SHP77 treated with DMSO at 0.1 percent for 48 hours (cell line): ENCODE measurements around the gene PRDM2.

ENCODE experiments used
- DNase-seq: peaks from one replicate; lab custom pipeline; 2025; lab: John Stamatoyannopoulos, UW

The PRDM2 gene

DNA sequence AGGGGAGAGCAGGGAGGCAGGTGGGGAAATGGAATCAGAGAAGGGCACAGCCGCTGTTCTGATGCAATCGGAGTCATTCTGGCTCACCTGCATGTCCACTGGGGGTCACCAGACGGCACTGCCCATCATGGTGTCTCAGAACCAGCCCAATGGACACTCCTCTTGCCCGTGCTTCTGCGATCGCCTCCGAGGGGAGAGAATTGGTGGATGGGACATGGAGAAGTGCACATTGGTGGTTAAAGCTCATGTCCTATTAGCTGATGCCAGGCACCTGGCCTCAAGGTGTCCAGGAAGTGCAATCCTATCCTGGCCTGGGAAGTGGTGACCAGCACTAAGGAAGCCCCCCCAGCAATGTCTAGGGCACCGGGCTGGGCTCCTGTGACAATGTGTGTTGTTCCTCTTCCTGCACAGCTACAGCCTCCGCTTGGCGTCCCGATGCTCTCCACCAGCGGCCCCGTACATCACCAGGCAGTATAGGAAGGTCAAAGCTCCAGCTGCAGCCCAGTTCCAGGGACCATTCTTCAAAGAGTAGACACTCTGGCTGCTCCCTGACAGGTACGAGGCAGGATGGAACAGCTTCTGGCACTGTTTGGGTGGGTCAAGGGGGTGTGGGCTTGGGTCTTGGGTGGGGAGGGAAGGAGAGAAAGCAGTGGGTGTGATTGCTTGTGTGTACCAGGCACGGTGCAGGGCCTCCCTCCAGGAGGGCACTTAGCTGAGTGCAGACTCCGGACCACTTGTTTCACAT is 116.2 kb downstream of the PRDM2 start:
- DNase-seq: no peak

DNA sequence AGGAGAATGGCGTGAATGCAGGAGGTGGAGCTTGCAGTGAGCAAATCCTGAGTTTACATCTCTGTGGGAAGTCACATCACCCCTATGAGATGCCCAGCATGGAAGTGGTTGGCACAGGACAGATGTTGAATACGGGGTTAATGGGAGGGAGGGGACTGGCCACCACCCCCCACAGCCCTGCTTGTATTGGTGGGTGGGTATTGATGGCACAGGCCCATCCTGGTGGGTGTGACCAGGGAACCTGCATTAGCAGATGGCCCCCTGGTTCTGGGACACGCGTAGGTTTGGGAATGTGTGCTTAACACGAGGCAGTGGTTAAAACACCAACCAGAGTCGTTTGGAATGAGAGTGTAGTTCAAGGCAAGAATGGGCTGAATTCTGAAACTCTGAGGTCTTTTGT is 117.9 kb downstream of the PRDM2 start:
- DNase-seq: no peak

DNA sequence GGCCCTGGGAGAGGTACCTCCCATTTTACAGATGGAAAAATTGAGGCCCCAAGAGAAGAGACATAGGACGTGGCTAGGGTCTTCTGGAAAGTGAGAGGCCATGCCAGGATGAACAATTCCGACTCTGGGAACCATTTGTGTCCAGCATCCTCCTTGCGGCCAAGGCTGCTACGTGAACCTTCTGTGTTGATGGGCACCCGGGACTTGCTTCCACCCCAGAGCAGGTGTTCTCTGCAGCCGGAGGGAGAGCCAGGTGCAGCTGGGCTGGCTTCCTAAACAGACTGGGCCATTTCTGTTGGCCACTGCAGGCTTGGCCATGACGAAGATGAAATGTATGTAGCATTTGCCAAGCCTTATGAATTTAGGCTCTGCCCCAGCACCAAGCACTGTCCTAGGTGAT is 118.9 kb downstream of the PRDM2 start:
- no peak for DNase-seq

DNA sequence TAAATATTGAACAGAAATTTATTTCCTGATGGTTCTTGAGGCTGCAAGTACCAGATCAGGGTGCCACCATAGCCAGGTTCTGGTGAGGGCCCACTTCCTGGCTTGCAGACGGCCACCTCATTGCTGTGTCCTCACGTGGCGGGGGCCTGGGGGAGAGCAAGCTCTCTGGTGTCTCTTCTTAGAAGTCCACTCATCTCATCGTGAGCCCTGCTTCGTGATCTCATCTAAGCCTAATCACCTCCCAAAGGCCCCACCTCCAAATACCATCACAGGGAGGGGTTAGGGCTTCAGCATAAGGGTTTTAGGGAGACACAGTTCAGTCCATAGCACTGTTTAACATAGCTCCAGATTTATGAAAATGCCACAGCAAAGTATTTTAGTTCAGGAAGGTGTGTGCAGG is 119.7 kb downstream of the PRDM2 start:
- no peak for DNase-seq

DNA sequence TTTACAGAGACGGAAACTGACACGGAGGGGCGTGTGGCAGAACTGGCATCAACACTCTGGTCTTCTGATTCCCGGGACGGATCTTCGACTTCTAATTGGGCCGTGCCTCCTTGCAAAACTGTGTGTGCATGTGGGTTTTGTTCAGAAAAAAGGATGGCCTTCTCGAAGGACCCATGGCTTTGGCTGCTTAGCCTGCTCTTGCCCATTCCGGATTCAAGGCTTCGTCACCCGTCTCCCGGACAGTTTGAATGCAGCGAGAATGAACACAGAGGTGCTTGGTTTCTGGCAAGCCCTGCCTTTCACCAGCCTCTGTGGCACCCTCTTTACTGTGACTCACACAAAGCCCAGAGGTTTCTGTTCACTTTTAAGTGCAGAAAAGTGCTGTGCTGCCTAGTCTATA is 120.1 kb downstream of the PRDM2 start:
- no peak for DNase-seq

DNA sequence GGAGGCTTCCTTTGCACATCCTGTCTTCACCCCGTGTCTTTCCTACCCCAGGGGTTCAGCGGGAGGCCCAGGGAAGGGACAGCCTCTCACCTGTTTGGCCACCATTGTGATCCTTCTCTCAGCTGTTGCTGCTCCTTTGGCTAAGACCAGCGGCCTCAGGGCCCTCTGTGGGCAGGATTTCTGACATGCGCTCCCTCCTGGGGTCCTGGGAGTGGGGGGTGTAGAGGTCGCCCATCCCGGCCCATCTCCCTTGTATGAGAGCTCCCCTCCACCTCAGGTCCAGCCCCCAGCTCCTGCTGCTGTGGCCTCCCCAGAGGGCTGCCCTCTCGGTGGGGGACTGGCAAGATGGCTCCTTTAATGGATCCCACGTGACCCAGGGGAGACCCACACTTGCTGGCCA is 120.5 kb downstream of the PRDM2 start:
- DNase-seq: no peak

DNA sequence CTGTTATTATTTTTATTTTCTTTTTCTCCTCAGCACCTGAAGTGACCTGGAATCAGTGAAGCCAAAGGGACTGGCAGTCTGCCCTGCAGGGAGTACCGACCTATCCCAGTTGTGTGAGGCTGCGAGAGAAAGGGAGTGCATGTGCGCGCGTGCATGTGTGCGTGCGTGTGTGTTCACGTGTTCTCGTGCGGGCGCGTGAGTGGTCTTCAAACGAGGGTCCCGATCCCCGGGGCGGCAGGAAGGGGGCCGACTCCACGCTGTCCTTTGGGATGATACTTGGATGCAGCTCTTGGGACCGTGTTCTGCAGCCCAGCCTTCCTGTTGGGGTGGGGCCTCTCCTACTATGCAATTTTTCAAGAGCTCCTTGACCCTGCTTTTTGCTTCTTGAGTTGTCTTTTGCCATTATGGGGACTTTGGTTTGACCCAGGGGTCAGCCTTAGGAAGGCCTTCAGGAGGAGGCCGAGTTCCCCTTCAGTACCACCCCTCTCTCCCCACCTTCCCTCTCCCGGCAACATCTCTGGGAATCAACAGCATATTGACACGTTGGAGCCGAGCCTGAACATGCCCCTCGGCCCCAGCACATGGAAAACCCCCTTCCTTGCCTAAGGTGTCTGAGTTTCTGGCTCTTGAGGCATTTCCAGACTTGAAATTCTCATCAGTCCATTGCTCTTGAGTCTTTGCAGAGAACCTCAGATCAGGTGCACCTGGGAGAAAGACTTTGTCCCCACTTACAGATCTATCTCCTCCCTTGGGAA is 123.3 kb downstream of the PRDM2 start:
- no peak for DNase-seq

DNA sequence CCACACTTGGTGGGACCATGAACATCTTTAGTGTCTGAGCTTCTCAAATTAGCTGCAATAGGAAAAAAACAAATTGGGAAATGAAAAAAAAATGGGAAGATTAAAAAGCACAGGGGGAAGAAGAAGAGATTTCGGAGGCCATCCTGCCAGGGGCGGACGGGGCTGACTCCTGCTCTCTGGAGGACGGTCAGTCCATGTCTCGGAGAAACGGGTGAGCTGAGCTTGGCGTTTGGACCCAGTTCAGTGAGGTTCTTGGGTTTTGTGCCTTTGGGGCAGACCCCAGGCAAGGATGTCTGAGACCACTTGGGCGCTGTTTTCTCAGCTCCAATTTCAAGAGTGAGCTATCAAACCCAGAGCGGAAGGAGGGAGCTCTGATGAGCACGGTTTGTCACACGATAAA is 123.9 kb downstream of the PRDM2 start:
- DNase-seq: no peak

DNA sequence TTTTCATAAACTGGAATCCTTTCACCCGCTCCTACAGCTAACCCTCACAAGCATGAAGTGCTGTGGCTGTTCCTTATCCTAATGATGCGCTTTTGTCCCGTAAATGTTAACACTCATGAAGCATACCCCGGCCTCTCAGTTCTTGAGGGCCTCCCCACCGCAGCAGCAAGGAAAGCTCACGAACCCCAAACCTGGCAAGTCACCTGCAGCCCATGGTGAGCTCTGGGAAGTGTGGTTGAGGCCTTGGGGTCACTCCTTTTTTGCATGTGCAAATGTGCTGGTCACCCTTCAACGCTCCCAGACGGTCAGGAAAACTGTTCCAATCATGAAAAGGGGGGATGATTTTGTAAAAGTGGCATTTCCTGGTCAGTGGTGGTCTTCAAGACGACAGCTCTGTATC is 124.6 kb downstream of the PRDM2 start:
- DNase-seq: no peak

DNA sequence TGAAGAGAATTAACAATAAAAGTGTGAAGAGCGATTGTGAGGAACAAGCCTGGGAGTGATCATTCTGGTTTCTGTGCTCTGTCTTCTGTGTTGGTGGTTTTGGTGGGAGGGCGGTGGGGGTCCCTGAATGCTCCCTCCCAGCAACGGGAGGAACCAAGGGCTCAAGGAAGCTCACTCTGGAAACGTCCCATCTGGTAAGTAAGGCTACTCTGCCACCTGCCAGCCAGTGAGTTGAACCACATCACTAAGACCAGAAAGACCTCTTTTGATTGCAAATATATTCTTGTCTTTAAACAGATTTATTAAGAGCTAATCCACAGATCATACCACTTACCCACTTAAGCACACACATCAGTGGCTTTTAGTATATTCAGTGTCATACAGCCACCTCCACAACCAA is 125.0 kb downstream of the PRDM2 start:
- DNase-seq: no peak

DNA sequence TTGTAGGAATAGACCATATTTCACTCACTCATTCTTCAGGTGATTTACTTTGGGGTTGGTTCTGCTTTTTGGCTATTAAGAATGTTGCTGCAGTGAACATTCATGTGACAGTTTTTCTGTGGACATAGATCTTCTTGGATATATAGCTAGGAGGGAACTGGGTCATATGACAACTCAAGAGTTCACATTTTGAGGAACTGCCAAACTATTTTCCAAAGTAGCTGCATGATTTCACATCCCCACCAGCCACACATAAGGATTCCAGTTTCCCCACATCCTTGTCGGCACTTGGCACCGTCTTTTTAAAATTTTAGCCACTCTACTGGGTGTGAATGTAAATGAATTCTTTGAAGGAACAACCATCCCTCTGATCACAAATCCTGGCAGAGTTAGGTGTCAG is 126.0 kb downstream of the PRDM2 start:
- DNase-seq: no peak

DNA sequence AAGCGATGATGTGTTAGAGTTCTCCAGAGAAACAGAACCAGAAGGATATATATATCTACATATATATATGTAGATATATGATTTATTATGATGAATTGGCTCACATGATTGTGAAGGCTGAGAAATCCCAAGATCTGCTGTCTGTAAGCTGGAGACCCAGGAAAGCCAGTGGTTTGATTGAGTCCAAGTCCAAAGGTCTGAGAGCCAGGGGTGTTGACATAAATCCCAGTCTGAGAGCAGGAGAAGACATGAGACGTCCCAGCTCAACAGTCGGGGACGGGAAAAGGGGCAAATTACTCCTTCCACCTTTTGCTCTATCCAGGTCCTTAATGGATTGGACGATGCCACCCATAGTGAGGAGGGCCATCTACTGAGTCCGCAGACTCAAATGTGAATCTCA is 126.6 kb downstream of the PRDM2 start:
- no peak for DNase-seq

DNA sequence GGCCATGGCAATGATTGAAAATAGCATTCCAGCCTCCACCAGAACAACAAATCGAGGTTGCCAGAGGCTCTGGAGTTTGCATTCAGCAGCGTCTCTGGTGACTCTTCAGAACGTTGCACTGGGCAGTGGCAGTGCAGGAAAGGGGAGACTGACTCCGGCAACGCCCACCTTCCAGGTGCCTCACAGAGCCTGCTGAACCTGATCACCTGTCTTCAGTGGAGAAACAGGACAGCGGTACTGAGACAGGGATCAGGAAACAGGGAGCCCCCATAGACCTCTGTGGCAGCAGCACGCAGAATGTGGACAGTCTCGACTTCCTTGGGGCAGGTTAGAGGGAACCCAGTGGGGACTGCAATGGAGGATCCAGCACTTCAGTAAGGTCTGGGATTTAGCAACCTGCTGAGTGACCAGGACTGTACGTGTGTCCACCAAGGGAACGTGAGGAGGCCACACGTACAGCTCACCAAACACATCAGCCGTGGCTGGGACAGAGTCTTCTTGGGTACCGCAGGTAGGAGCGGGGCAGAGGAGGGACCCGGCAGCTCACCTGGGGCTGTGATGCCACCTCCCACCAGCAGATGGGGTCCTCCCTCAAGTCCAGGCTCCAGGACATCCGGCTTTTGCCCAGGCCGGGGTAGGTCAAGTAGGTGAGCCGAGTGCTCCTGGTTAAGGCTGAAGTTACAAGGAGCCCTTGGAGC is 128.6 kb downstream of the PRDM2 start:
- DNase-seq: no peak

DNA sequence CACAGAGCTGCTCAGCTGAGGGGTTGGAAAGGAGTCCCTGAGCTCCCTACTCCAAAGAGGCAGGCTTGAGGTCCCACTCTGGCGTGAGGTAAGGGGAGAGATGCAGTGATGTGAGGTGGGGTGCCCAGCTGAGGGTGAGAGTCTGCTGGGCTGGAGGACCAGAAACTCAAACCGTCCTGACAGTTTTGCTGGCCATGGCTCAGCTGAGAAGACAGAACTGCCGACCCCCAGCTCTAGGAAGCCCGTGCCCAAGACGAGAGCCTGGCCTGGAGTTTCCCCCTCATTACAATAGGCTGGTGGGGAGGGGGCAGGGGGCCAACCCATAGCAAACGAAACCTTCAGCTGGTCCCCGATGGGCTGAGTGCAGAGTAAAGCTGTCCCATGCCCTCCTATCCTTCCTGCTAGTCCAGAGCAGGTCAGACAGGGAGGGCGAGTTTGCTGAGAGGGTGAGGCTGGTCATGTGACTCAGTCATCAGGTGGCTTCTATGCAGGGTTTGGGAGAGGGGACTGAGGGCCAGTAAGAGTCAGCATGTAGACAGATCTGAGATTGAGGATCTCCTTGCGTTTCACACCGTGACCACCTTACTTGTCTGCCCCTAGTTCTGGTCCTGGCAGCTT is 129.3 kb downstream of the PRDM2 start:
- no peak for DNase-seq

DNA sequence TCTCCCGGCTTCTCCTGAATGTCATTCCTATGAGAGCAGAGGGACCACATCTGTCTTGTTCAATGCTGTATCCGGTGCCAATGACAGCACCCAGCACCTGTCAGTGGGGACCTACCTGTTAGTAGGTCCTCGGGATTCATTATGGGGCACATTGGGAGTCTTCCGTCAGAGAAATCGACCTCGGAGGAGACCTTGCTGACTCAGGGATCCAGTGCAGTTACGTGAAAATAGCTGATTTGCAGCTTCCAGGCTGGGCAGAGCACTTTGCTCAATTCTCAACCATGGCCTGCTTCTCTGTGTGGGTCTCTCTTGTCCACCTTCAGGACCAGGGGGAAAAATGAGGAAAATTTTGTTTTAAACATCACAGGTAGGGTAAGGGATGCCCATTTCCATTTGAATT is 130.2 kb downstream of the PRDM2 start:
- no peak for DNase-seq

DNA sequence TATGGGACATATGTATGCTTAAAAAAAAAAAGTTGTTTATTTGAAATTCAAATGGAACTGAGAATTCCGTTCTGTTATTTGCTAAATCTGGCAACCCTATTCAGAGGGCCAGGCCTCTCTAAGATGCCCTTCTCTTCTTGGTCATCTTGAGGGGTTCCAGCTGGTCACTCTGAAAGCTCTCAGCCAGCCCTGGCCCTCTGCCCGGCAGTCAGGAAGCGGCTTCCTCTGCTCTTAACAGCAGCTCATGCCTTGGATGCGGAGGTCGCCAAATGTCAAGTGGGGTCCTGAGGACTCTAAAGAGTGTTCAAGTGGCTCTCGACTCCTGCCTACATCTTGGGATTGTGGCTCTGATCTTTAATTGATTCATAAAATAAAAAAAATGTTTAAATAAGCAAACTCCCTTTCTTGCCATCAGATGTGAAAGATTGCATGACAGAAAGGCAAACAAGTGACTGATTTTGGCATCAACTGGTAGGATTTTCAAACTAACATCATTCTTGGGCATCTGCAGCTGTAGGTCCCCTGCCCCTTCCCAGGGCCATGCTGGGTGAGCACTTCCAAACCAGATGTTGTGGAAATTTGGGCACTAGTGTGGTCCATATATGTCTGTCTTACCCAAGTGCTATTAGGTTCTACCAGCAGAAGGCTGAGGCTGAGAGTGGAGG is 130.8 kb downstream of the PRDM2 start:
- no peak for DNase-seq

DNA sequence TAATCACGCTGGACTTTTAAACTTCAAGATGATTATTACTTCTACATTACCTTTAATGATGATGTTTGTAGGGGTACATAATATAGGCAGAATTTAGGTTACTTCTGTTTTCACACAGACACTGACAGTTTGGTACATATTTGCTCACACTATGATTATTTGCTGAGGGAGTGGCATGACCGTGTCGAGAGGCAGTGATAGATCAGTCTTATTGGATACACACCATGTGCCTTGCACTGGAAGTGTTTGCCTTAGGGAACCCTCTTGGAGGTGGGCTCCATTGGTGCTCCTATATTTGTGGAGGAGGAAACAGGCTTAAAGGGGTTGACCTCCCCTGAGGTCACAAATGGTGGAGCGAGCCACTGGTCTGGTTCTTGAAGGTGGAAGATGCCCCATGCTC is 132.1 kb downstream of the PRDM2 start:
- no peak for DNase-seq

DNA sequence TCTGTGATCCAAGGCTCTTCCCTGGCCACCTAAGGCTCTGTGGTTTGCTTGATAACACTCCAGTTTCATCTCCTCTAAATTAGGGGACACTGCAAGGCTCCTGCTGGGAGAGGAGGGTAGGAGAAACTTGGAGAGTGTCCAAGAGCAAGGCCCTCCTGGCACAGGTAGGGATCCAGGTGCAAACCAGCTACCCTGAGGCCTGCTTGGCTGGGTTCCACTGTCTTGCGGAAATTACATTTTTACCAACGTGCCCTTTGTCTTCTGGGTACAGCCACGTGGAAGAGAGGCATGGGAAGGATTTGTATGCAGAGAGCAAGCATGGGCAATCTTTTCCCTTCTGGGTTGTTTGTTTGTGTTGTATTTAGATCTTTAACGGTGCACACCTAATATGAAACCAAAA is 132.5 kb downstream of the PRDM2 start:
- DNase-seq: no peak

DNA sequence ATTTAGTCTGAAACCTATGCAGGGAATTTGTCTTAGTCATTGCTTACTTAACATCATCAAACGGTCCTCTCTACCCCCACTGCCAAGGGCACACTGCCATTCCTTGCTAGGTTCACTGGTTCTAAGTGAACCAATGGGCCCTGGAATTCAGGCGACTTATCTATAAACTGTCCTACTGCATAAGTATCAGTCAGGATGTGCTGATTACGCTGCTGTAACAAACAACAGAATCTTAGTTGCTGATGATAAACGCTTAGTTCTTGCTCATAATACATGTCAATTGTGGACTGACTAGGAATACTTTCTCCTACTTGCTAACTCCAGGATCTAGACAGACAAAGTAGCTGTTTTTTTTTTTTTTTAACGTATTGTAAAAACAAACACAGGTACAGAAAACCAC is 136.1 kb downstream of the PRDM2 start:
- no peak for DNase-seq

DNA sequence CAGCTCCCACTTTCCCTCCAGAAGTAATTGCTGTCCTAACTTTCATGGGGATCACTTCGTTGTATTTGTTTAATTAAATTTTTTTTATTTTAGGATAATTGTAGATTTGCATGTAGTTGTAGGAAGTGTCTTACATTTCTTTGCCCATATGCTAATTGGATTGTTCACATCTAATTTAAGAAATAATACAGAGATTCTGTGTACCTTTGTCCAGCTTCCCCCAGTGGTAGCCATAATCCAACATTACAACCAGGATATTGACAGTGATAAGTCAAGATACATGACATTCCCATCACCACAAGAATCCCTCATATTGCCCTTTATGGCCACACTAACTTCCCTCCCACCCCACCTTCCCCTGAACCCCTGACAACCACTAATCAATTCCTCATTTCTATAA is 136.6 kb downstream of the PRDM2 start:
- no peak for DNase-seq

DNA sequence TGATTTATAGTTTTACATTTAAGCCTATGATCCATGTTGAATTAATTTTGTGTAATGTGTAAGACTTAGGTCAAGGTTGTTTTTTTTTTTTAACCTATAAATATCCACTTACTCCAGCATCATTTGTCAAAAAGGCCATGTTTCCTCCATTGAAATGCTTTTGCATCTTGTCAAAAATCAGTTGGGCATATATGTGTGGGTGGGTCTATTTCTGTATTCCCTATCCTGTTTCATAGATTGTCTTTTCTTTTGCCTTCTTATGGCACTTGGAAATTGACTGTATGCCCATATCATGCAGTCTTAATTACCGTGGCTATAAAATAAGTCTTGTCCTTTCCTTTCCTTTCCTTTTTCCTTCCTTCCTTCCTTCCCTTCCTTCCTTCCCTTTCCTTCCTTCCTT is 138.2 kb downstream of the PRDM2 start:
- no peak for DNase-seq

DNA sequence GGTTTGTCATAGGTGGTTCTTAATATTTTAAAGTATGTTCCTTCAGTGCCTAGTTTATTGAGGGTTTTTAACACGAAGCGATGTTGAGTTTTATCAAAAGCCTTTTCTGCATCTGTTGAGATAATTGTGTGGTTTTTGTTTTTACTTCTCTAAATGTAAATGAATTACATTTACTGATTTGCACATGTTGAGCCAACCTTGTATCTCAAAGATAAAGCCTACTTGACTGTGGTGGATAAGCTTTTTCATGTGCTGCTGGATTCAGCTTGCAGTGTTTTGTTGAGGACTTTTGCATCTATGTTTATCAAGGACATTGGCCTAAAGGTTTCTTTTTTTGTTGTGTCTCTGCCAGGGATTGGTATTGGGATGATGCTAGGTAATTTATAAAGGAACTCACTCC is 142.5 kb downstream of the PRDM2 start:
- DNase-seq: no peak
